Left ventricle myocardium inferior (tissue), 1 donor: Measurements from ENCODE around the gene CARD19. TPM values are rescaled to one million over a fixed set of nuclear protein-coding genes. Genes with fewer than 3 reads are reported as not detected.

Experiments used
- DNase-seq: peaks from one replicate; pipeline ENCODE4 v3.0.0-alpha.2; 2020
- H3K27ac ChIP-seq: fragments of 200-600 bp; replicated peaks from 2 replicates; pipeline ENCODE4 v1.8.0; 2021
- H3K27me3 ChIP-seq: fragments of 200-600 bp; 2 replicates; pipeline ENCODE4 v1.8.0; 2021; ENCODE audit warnings: low read depth
- H3K36me3 ChIP-seq: fragments of 200-600 bp; 2 replicates; pipeline ENCODE4 v1.8.0; 2021
- H3K4me1 ChIP-seq: fragments of 200-600 bp; 2 replicates; pipeline ENCODE4 v1.8.0; 2021
- H3K4me3 ChIP-seq: fragments of 200-600 bp; 2 replicates; pipeline ENCODE4 v1.8.0; 2021; ENCODE audit warnings: mild to moderate bottlenecking, moderate library complexity
- H3K9me3 ChIP-seq: fragments of 200-600 bp; replicated peaks from 2 replicates; pipeline ENCODE4 v1.8.0; 2021
- CTCF ChIP-seq: fragments of 200-600 bp; IDR thresholded peaks from 2 replicates; pipeline ENCODE4 v1.8.0; 2021; ENCODE audit warnings: antibody characterized with exemption, mild to moderate bottlenecking, borderline replicate concordance
- intact Hi-C: fragments of 100-400 bp; cut with micrococcal nuclease; formaldehyde crosslinking; loops from one replicate; pipeline ENCODE4 v1.11.0; 2022
- total RNA-seq: library from RNA; stranded (reverse); fragmentation: NEBNext Ultra II Directional; extraction: Animal tissue kit (Norgen Biotek cat#: 25700); gene quantifications from one replicate; pipeline ENCODE4 v1.2.1, GENCODE V29; 2021
- donor health status: DM: no; HTN: yes; CAD: no; lungs with severe emphysema.

Gene CARD19
- total RNA-seq, 1 donor from 2014 or later = 35.8 TPM

- Histone ChIP-seq H3K9me3 (no peaks in the 10 kb centered on the region), H3K4me1 (peaks cover 81% of the 10 kb centered on the region), H3K27me3 (no peaks in the 10 kb centered on the region), H3K4me3 (no peak overlapping the region), H3K36me3 (peaks cover 17% of the 10 kb centered on the region), H3K27ac (peak overlapping the region; percentile 93)
- TF ChIP-seq CTCF = no peak
- peak; percentile 54 for DNase-seq
- intact Hi-C loops = no loop called here
Measured at GRCh38 chr9:93129286-93129685, 33.3 kb downstream of the CARD19 start.

- peak overlapping the region; percentile 93 for H3K27ac ChIP-seq
- intact Hi-C loops = no loop called here
- no peak overlapping the region for H3K4me3 ChIP-seq
- no peaks in the 10 kb centered on the region for H3K27me3 ChIP-seq
- no peaks in the 10 kb centered on the region for H3K9me3 ChIP-seq
- peaks cover 87% of the 10 kb centered on the region for H3K4me1 ChIP-seq
- no peak for TF ChIP-seq CTCF
- DNase-seq = peak; percentile 75
- peaks cover 11% of the 10 kb centered on the region for H3K36me3 ChIP-seq
Measured at GRCh38 chr9:93129691-93130500, 33.9 kb downstream of the CARD19 start.

- Histone ChIP-seq H3K27me3 (no peaks in the 10 kb centered on the region), H3K36me3 (peaks cover under 1% of the 10 kb centered on the region), H3K4me3 (peak overlapping the region; percentile 87), H3K9me3 (no peaks in the 10 kb centered on the region), H3K27ac (peak overlapping the region; percentile 93), H3K4me1 (peaks cover 93% of the 10 kb centered on the region)
- no peak for TF ChIP-seq CTCF
- intact Hi-C loops = no loop called here
- DNase-seq = peak; percentile 58
Measured at GRCh38 chr9:93130861-93131481, 35.0 kb downstream of the CARD19 start.

- Histone ChIP-seq H3K36me3 (no peaks in the 10 kb centered on the region), H3K27ac (peak overlapping the region; percentile 93), H3K4me3 (peak overlapping the region; percentile 87), H3K27me3 (no peaks in the 10 kb centered on the region), H3K9me3 (no peaks in the 10 kb centered on the region), H3K4me1 (peaks cover 88% of the 10 kb centered on the region)
- no peak for TF ChIP-seq CTCF
- no peak for DNase-seq
- intact Hi-C loops = no loop called here
Measured at GRCh38 chr9:93131599-93132286, 35.7 kb downstream of the CARD19 start.

- Histone ChIP-seq H3K27ac (peak overlapping the region; percentile 93), H3K27me3 (no peaks in the 10 kb centered on the region), H3K36me3 (no peaks in the 10 kb centered on the region), H3K4me1 (peaks cover 81% of the 10 kb centered on the region), H3K9me3 (no peaks in the 10 kb centered on the region), H3K4me3 (peak overlapping the region; percentile 87)
- no peak for TF ChIP-seq CTCF
- DNase-seq = peak; percentile 63
- intact Hi-C loops = no loop called here
Measured at GRCh38 chr9:93132287-93132927, 36.4 kb downstream of the CARD19 start.
